Stimulated activated CD4-positive, alpha-beta T cell treated with anti-CD3 and anti-CD28 coated beads, TNF-alpha, amount 100 ng/mL, for 1 hour (primary cell): ENCODE results near the gene VENTX.
"Not testable (repeated sequence)": the region's sequence is repeated elsewhere in the genome, so short reads cannot be mapped to it uniquely, and the experiment has no call there.

Experiments used
- DNase-seq, 3 donors: peaks; one replicate each; pipeline ENCODE4 v3.0.0-alpha.2; 2020; ENCODE audit warnings: low read depth in 3 of 3, low spot score in 1 of 3

VENTX gene

DNA sequence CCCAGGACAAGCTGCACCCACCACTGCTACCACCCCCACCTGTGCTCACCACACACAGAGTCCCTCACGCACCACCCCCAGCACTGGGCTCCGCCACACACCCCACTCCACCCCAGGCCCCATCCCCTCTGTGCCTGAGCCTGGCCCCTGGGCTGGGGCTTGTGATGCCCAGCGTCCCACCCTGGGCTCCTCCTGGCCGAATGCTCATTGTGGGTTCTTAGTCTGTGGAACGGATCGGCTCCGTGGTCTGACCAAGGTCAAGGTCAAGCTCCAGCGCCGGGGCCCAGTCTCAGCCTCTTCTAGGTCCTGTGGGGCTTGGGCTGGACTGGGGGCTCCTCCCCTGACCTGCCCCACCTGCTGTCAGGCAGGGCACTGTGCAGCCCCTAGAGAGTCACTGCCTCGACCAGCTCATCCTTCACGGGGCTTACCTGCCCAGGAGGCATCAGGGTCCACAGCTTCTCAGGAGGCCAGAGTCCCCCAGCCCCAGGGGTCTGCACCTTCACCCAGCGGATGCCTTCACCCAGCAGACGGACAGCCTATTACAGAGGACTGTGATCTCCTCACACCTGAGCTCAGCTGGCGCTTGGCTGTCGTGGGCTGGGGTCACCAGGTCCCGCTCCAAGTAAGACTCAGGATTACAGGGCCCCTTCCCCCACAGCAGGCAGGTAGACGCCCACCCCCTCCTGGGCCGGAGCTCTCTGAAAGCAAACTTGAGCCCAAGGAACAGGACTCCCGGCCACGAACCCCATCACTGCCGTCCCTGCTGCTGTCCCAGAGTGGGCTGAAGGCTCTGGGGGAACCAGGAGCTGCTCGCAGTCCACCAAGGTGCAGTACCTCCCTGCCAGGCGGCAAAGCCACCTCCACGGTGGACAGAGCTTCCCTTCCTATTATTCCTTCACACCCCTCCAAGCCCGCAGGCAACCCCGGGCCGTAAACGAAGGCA, 22.9 kb upstream of the VENTX start:
- DNase-seq = no peak

DNA sequence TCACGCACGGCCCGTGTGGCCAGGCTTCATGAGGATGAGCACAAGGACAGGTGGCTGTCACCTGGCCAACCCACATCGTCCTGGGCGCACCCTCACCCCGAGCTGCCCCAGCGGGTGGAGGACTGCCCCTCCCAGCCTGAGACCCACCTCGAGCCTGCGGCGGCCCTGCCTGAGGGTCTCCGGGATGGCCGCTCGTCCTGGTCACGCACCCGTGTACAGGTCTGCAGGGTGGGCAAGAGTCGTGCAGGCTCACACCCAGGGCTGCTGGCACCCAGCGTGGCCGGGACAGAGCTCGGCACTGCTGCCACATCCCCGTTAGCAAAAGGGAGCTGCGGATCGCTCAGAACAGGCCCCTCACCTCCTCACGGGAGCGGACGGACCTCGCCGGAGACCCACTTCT, 22.1 kb upstream of the VENTX start:
- DNase-seq = no peak

DNA sequence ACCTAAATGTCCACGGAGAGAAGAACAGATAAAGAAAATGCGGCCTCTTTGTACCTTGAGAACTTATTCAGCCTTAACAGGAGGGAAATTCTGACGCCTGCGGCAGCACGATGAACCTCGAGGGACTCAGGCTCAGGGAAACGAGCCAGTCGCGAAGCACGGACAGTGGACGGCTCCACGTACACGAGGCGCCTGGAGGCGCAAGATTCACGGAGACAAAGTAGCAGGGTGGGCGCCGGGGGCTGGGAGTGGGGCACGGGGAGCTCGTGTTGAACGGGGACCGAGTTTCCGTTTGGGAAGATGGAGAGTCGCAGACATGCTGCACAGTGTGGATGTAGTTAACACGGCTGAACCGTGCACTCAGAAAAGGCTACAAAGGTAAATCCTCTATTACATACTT, 20.9 kb upstream of the VENTX start:
- no peak for DNase-seq

DNA sequence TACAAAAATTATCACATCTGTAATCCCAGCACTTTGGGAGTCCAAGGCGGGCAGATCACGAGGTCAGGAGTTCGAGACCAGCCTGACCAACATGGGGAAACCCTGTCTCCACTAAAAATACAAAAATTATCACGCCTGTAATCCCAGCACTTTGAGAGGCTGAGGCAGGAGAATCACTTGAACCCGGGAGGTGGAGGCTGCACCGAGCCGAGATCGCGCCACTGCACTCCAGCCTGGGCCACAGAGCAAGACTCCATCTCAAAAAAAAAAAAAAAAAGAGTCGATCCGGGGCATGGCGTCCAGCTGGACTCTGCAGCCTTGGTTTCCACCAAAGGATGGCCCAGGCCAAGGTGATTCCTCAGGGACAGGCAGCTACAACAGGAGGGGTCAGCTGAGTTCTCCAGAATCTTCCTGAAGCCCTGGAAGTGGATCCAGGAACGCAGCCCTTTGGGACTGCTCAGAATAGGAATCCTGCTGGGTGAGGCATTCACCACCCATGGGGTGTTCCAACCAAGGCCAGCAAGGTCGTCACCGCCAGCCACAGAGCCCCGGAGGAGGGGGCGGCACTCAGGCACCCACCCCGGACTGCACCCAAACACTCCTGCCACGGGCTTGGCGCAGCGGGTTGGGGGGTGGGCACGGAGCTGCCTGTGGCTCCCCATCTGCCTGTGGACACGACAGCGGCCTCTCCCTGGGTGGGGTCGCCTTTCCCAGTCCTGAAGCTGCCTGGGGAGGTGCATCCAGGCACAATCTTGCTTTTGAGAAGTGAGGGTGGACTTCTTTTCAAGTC, 19.7 kb upstream of the VENTX start:
- no peak for DNase-seq

DNA sequence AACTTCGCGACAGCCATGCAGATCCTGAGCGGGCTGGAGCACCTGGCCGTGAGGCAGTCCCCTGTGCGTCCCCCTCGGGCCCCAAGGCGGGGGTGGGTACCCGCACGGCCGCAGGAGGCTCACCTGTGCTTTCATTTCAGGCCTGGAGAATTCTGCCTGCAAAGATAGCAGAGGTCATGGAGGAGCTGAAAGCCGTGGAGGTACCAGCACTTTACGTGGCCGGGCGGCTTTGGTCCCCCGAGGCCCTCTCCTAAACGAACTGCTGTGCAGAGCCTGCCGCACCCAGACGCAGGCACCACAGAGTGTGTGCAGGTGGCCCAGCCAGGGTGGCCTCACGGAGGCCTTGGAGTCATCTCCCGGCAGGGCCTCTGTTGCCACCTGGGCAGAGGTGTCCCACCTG, 18.8 kb upstream of the VENTX start:
- no peak for DNase-seq

DNA sequence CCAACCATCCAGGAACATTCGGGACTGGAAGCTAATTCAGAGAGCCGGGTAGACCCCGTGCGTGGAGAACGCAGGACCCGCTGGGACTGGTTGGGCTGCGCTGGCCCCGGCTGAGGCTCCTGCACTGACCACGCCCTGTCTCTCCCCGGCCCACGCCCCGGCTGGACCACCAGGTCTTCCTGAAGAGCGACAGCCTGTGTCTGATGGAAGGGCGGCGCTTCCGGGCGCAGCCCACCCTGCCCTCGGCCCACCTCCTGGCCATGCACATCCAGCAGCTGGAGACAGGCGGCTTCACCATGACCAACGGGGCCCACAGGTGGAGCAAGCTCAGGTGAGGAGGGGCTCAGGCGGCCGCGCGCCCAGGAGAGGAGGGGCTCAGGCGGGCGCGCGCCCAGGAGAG, 17.9 kb upstream of the VENTX start:
- no peak for DNase-seq

DNA sequence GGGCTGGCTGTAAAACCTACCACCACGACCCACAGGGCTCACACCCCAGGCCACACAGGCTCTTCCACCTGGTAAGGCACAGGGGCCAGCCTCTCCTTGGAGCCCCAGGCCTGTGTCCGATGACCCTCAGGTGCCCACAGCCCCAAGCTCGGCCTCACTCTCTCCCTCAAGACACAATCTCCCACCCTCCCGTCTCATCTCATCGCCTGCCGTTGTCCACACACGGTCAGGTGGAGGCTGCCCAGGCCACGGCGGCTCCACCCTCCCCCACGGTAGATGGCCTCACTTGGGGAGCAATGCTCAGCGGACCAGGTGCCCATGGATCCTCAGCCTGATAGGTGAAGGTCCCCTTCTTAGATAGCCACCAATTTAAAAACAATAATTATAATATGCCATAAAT, 16.3 kb upstream of the VENTX start:
- DNase-seq = no peak

DNA sequence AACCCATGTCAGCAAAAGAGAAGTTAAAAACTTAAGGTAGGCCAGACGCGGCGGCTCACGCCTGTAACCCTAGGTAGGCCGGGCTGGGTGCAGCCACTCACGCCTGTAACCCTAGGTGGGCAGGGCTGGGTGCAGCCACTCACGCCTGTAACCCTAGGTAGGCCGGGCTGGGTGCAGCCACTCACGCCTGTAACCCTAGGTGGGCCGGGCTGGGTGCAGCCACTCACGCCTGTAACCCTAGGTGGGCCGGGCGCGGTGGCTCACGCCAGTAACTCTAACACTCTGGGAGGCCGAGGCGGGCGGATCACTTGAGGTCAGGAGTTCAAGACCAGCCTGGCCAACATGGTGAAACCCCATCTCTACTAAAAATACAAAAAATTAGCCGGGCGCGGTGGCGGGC, 15.9 kb upstream of the VENTX start:
- DNase-seq = not testable (repeated sequence)

DNA sequence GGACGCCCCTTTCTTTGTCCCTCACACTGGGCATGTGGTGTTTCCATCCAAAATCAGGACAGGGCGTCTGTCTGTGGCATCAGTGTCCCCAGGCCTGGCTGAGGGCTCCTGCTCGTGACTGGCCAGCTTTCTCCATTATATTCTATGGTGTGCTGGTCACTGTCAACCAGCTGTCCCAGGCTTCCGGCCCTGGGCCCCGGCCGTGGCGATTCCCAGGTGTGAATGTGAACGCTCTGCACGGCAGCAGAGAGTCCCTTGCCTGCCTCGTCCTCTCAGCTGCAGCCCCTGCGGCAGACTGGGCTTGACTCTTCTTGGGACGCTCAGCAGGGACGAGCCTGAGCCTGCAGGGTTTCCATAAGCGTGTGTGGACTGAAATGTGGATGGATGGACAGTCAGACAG, 13.6 kb upstream of the VENTX start:
- no peak for DNase-seq

DNA sequence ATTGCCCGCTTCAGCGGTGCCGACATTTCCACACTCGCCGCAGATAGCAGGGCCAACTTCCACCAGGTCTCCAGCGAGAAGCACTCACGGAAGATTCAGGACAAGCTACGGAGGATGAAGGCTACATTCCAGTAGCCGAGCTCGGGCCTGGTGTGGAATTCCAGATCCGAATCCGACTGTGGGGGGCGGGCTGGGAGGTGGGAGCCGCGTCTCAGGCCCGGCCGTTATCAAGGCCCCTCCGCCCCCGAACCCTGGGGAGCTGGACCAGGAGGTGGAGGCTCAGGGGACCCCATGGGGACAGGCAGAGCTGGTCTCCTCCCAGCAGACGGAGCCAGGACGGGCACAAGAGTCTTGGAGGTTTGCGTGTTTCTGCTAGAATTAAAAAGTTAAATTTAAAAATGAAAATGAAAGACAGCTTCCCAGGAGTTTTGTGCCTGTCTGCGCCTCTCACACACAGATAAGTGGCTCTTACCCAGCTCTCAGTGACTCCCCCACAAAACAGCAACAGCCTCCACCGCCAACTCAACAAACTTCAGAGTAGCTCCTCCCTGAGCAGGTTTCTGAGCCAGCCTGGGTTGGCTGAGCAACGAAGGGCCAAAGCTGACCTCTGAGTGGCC, 12.8 kb upstream of the VENTX start:
- DNase-seq = no peak

DNA sequence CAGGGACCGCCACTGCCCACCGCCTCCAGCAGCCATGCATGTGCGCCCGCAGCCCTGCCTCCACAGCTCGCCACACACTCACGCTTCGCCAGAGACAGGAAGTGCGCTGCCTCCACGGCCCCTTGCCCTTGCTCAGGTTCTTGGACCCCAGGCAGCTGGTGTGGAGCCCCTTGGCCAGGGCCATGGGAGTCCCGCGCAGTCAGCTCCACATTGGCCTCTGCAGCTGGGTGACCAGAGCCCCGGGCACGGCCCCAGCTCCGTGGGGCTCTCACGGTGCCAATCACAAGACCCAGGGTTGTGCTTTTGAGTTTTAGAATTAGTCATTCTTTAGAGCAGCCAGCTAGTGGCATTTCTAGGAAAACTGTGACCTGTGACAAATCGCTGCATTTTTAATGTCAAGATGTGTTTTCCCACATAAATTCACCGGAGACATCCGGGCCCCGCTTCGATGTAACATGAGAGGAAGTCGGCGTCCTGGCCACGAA, 11.9 kb upstream of the VENTX start:
- DNase-seq = no peak

DNA sequence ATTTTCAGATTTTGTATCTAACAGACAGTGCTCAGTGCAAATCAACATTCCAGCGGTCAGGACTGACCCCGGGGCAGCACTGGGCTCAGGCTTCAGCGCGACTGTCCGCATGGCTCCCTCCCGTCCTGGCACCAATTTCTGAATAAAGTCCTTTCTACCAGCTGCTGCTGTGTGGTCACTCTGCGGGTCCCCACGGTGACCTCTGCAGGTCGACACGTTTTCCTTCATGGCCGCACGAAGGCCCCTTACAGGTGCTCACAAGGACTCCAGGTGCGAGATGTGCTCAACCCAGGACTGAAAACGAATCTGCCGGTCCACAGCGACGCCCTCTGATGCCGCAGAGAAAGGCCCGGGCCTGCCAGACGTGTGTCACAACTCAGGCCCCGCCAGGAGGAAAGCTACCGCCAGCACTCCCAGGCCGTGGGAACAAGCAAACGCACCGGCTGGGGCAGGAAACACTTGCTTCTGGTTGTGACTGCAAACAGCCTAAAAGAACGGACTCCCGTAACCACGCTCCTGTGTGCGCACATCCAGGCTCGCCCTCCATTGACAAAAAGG, 11.3 kb upstream of the VENTX start:
- DNase-seq = no peak

DNA sequence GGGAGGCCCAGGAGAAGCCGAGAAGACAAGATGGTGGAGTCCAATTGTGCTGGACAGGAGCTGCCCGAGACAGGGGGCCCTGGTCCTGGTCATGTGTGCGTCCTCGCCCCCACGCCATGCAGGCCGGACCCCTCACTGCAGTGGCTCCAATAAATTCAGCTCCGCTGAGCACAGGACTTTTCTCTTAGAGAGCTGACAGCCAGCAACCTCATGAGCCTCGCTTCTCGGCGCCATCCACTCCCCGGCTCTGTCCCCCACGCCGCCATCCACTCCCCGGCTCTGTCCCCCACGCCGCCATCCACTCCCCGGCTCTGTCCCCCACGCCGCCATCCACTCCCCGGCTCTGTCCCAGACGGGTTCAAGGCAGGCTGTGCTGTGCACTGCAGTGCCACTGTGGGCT, 10.4 kb upstream of the VENTX start:
- no peak for DNase-seq

DNA sequence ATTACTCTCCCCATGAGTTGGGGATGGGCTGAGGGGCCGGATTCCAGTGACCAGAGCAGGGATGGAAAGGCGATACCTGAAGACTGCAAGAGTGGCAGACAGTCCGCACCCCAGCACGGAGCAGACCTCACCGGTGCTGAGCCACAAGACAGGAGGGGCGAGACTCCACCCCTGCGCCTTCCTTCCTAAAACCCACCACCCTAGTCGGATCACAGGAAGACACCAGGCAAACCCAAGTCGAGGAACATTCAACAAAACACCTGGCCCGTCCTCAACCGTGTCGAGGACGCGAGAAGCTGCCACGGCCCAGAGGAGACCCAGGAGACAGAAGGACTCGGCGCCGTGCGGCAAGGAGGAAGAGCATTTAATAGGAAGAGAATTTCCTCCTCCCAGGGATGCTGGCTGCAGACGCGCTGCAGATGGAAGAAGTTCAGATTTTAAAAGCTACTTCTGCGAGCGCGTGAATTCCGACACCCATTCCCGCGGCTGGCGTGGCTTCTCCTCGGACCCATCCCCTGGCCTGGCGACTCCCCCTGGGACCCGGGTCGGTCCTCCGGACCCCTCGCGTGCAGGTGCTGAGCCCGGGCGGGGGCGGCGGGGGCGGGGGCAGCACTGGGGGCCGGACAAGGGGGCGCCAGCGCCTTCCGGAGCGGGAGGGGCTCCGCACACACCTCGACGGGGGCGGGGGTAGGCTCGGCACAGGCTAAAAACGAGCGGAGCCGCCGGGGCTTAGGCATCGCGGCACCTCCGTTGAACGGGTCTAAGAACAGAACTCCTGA, 8.2 kb upstream of the VENTX start:
- no peak for DNase-seq

DNA sequence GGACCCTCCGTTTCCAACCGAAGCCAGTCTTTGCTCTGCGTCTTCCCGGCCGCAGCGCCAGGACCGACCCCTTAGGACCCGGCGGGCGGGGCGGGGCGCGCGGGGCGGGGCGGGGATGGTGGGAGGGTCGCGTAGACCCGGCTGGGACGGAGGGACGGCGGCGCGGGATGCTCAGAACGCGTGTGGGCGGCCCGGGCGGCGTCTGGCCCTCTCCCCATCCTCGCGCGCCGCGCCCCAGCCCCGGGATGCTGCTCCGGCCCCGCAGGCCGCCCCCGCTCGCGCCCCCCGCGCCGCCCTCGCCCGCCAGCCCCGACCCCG, 7.7 kb upstream of the VENTX start, which contains the start of gene UTF1:
TSS of gene UTF1 (plus strand) at position 174 of the 318 bp plus-strand sequence. CDS start at position 246, 72 bp downstream.
- DNase-seq = no peak

DNA sequence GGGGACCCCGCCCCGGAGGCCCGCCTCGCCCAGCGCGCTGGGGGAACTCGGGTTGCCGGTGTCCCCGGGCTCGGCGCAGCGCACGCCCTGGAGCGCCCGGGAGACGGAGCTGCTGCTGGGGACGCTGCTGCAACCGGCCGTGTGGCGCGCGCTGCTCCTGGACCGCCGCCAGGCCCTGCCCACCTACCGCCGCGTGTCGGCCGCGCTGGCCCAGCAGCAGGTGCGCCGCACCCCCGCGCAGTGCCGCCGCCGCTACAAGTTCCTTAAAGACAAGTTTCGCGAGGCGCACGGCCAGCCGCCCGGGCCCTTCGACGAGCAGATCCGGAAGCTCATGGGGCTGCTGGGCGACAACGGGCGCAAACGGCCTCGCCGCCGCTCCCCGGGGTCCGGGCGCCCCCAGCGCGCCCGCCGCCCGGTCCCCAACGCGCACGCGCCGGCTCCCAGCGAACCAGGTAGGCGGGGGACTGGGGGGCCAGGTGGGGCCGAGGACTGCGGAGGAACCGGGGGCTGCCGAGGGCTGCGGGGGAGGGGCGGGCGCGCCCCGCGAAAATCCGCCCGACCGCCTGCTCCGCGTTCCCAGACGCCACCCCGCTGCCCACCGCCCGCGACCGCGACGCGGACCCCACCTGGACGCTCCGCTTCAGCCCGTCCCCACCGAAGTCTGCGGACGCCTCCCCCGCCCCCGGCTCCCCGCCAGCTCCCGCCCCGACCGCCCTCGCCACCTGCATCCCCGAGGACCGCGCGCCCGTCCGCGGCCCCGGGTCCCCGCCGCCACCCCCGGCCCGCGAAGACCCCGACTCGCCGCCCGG, 7.1 kb upstream of the VENTX start:
- no peak for DNase-seq

DNA sequence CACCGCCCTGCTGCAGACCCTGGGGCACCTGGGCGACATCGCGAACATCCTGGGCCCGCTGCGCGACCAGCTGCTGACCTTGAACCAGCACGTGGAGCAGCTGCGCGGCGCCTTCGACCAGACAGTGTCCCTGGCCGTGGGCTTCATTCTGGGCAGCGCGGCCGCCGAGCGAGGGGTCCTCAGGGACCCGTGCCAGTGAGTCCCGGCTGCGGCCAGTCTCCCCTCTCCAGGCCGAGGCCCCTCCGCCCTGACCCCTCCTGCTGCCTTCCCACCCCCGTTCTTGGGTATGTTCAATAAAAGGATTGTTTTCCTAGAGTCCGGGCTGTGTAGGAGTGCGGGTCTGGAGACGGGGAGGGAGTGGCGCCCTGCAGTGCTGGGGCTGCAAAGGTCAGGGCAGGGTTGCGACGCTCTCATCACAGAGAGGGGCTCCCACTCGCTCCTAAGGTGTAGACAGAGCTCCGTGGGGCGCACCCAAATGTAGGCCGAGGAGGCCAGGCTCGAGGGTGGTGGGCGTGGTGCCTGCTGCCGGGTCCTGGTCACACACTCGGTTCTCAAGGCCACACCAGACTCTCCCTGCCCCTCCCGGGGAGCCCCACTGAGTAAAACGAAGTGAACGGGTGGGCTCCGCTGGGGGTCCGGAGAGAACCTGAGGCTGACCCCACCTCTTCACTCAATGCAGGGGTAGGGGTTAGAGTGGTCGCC, 6.3 kb upstream of the VENTX start:
- no peak for DNase-seq

DNA sequence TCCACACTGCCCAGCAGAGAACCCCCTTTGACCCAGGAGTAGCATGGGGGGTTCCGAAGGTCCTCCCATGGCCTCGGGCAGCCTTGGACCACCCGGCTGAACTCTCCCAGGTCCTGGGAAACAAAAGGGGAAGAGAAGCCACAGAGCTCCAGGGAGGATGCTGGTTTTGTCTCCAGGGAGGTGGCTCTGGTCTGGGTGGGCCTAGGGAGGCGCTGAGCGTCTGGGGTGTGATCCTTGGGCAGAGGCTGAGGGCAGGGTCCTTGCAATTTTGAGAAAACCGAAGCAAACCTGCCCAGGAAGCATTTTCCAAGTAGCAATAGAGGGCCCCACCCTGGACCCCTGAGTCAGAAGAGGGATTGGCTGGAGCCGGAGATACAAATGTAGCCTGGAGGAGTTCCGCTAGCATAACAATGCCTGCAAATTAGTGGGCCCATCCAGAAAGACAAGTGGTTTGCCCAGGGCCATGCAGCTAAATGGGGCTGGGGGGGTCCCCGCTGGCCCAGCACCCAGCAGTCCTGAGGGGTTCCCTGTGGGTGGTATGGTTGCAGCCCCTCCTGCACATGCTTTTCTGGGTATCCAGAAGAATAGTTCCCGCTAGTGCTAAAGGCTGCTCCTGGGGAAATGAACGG, 5.6 kb upstream of the VENTX start:
- DNase-seq = no peak

DNA sequence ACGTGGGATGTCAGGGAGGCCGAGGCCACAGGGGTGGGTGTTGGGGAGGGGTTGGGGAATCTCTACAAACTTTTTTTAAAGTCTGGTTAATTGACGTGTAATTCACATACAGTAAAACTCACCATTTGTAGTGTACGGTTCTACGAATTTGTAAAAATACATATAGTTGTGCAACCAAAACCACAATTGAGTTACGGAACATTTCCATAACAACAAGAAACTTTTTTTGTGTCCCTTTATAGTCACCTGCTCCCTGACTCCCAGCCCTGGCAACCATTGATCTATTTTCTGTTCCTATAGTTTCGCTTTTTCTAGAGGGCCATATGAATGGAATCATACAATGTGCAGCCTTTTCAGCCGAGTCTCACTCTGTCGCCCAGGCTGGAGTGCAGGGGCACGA, 2.9 kb upstream of the VENTX start:
- DNase-seq = not testable (repeated sequence)
